ENCODE results near the gene SGK1.
"Not testable (repeated sequence)": the region's sequence is repeated elsewhere in the genome, so short reads cannot be mapped to it uniquely, and the experiment has no call there.

SGK1 gene

GRCh38 chr6:134186355-134186754 lies 131.6 kb downstream of the SGK1 start:
- DNase-seq, result no peak

- no peak for DNase-seq
Measured at GRCh38 chr6:134185277-134185676, 132.6 kb downstream of the SGK1 start.

GRCh38 chr6:134183844-134184243 lies 134.1 kb downstream of the SGK1 start:
- no peak for DNase-seq

- DNase-seq, result no peak
Measured at GRCh38 chr6:134182528-134182927, 135.4 kb downstream of the SGK1 start.

GRCh38 chr6:134181726-134182125 lies 136.2 kb downstream of the SGK1 start:
- DNase-seq, result not testable (repeated sequence)

- DNase-seq, result not testable (repeated sequence)
Measured at GRCh38 chr6:134181251-134181650, 136.7 kb downstream of the SGK1 start.

GRCh38 chr6:134180540-134180939 lies 137.4 kb downstream of the SGK1 start:
- not testable (repeated sequence) for DNase-seq

- peak; percentile 95 for DNase-seq
Measured at GRCh38 chr6:134178161-134179044, 139.5 kb downstream of the SGK1 start.

- DNase-seq, result peak; percentile 48
Measured at GRCh38 chr6:134177753-134178160, 140.2 kb downstream of the SGK1 start.

GRCh38 chr6:134177236-134177635 lies 140.7 kb downstream of the SGK1 start:
- no peak for DNase-seq

- DNase-seq, result no peak
Measured at GRCh38 chr6:134176264-134176975, 141.5 kb downstream of the SGK1 start.

- peak; percentile 87 for DNase-seq
Measured at GRCh38 chr6:134175532-134176263, 142.2 kb downstream of the SGK1 start.

GRCh38 chr6:134174672-134175531 lies 143.0 kb downstream of the SGK1 start:
- peak; percentile 90 for DNase-seq

GRCh38 chr6:134173936-134174671 lies 143.8 kb downstream of the SGK1 start:
- peak; percentile 87 for DNase-seq

GRCh38 chr6:134173366-134173725 lies 144.6 kb downstream of the SGK1 start:
- DNase-seq, result no peak

GRCh38 chr6:134172706-134173365 lies 145.1 kb downstream of the SGK1 start:
- DNase-seq, result no peak

- no peak for DNase-seq
Measured at GRCh38 chr6:134172020-134172705, 145.7 kb downstream of the SGK1 start.

- no peak for DNase-seq
Measured at GRCh38 chr6:134171517-134171916, 146.4 kb downstream of the SGK1 start.

- peak; percentile 63 for DNase-seq
Measured at GRCh38 chr6:134170844-134171243, 147.1 kb downstream of the SGK1 start.

- no peak for DNase-seq
Measured at GRCh38 chr6:134169871-134170486, 147.9 kb downstream of the SGK1 start.
